OCI-LY1 (cell line): ENCODE results near the gene PROM2.

Experiments
- EZH2 ChIP-seq: fragments of 200-600 bp; sonication (generic), shearing (Covaris generic); IDR thresholded peaks from 2 replicates; pipeline ENCODE4 v1.8.0; 2017; ENCODE audit warnings: borderline replicate concordance, mixed run types, mild to moderate bottlenecking, antibody characterized with exemption, low read length, moderate library complexity, mixed read lengths
- TF ChIP-seq, protein P1 (sequence below): fragments of 200-600 bp; sonication (generic), shearing (Covaris generic); IDR thresholded peaks from 2 replicates; pipeline ENCODE4 v1.5.1; 2017; ENCODE audit warnings: mild to moderate bottlenecking, antibody characterized with exemption, low read length, moderate library complexity, mixed read lengths

DNA sequence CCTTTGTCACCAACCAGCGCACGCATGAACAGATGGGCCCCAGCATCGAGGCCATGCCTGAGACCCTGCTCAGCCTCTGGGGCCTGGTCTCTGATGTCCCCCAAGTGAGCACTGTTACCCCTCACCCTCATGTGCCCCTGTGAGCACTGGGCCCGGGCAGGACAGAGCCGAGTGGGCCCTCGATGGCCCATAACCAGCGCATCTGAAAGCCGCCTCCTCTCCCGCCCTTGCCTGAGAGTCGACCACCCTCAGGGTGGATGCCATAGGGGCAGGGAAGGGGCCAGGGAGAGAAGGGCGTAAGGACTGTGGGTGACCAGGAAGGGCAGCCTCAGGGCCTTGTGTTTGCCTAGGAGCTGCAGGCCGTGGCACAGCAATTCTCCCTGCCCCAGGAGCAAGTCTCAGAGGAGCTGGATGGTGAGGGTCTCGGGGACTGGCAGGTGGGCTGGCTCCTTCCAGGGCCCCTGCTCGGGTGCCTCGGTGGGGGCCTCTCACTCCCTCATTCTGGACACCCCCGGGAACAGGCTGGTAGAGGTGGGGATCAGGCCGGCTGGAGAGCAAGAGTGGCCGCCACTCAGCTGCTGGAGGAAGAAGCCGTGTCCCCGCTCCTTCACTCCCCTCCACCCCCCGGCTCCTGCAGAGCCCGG, 2.1 kb downstream of the PROM2 start:
- TF ChIP-seq, protein P1, sequence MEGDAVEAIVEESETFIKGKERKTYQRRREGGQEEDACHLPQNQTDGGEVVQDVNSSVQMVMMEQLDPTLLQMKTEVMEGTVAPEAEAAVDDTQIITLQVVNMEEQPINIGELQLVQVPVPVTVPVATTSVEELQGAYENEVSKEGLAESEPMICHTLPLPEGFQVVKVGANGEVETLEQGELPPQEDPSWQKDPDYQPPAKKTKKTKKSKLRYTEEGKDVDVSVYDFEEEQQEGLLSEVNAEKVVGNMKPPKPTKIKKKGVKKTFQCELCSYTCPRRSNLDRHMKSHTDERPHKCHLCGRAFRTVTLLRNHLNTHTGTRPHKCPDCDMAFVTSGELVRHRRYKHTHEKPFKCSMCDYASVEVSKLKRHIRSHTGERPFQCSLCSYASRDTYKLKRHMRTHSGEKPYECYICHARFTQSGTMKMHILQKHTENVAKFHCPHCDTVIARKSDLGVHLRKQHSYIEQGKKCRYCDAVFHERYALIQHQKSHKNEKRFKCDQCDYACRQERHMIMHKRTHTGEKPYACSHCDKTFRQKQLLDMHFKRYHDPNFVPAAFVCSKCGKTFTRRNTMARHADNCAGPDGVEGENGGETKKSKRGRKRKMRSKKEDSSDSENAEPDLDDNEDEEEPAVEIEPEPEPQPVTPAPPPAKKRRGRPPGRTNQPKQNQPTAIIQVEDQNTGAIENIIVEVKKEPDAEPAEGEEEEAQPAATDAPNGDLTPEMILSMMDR = no peak
- no peak for TF ChIP-seq EZH2
